Astrocyte of the spinal cord (primary cell): ENCODE data around the gene CLTB.

ENCODE experiments used
- DNase-seq: peaks from one replicate; pipeline ENCODE4 v3.0.0; 2011; ENCODE audit warnings: low read depth, low spot score
- H3K4me3 ChIP-seq: 2 replicates; pipeline ENCODE4 v1.5.1; 2011; ENCODE audit warnings: low read depth, mild to moderate bottlenecking, low read length, moderate library complexity
- in situ Hi-C: cut with HindIII; loops from 2 replicates; pipeline ENCODE4 v1.10.0; 2017; ENCODE audit warnings: low sequenced_read_pairs
- TF ChIP-seq, protein P1 (sequence below): IDR thresholded peaks from 2 replicates; pipeline ENCODE4 v1.5.1; 2012; ENCODE audit warnings: low read depth, mild to moderate bottlenecking, low read length, inconsistent platforms

Gene CLTB

GRCh38 chr5:176427971-176428370 lies 11.6 kb upstream of the CLTB start:
- DNase-seq, result no peak
- in situ Hi-C loops, result no loop called here
- no peak overlapping the region for H3K4me3 ChIP-seq
- TF ChIP-seq, protein P1, sequence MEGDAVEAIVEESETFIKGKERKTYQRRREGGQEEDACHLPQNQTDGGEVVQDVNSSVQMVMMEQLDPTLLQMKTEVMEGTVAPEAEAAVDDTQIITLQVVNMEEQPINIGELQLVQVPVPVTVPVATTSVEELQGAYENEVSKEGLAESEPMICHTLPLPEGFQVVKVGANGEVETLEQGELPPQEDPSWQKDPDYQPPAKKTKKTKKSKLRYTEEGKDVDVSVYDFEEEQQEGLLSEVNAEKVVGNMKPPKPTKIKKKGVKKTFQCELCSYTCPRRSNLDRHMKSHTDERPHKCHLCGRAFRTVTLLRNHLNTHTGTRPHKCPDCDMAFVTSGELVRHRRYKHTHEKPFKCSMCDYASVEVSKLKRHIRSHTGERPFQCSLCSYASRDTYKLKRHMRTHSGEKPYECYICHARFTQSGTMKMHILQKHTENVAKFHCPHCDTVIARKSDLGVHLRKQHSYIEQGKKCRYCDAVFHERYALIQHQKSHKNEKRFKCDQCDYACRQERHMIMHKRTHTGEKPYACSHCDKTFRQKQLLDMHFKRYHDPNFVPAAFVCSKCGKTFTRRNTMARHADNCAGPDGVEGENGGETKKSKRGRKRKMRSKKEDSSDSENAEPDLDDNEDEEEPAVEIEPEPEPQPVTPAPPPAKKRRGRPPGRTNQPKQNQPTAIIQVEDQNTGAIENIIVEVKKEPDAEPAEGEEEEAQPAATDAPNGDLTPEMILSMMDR, result no peak

DNA sequence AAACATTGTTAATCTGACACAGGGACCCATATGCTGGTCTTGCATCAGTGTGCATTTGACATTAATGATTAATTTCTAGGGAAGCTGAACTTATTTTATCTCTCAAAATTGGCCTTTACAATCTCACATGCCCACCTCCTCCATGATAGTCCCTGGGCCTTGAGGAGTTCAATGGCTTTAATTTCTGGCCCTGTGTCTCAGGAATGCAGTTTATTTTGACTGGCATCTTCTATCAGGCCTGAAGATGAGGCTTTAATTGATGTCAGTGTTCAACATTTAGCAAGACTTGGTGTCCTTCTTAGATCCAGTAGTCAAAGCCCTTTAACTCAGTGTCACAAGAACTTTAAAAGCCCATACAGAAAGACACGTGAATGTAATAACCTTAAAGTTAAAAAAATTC lies 10.5 kb upstream of the CLTB start:
- TF ChIP-seq, protein P1, result no peak
- no peak overlapping the region for H3K4me3 ChIP-seq
- in situ Hi-C loops, result no loop called here
- DNase-seq, result no peak

GRCh38 chr5:176425791-176426190 lies 9.5 kb upstream of the CLTB start:
- H3K4me3 ChIP-seq, result no peak overlapping the region
- in situ Hi-C loops, result no loop called here
- no peak for DNase-seq
- TF ChIP-seq, protein P1, result no peak

DNA sequence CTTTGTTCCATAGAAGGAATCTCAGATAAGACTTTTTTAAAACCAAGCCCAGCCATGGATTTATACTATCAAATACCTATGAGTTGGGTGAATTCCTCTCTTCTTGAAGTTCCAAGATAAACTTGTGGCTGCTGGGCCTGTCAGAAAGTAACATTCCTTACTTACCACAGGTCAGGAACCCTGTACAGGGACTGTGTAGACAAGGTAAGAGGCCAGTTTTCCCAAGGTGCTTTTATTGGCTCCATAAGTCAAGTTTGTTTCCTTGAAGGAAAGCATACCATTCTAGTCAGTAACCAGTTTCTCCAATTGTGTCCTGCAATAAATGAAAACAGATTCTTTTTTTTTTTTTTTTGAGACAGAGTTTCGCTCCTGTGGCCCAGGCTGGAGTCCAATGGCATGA lies 8.8 kb upstream of the CLTB start:
- in situ Hi-C loops, result no loop called here
- no peak overlapping the region for H3K4me3 ChIP-seq
- peak; percentile 52 for DNase-seq
- TF ChIP-seq, protein P1, result no peak

GRCh38 chr5:176424181-176424580 lies 7.8 kb upstream of the CLTB start:
- in situ Hi-C loops, result no loop called here
- no peak overlapping the region for H3K4me3 ChIP-seq
- TF ChIP-seq, protein P1, result no peak
- no peak for DNase-seq

DNA sequence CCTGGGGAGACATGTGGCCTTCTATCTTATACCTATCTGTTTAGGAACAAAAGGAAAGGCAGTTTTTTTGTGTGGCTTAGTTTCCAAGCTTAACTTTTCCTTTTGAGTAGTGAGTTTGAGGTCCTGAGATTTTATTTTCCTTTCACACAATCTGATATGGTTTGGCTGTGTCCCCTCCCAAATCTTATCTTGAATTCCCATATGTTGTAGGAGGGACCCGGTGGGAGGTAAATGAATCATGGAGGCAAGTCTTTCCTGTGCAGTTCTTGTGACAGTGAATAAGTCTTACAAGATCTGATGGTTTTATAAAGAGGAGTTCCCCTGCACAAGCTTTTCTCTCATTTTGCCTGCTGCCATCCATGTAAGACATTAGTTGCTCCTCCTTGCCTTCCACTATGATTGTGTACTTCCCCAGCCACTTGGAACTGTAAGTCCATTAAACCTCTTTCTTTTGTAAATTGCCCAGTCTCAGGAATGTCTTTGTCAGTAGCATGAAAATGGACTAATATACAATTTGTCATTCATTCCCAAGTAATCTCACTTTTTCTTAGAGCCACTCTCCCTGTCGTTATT lies 4.7 kb upstream of the CLTB start:
- TF ChIP-seq, protein P1, result no peak
- in situ Hi-C loops, result no loop called here
- no peak overlapping the region for H3K4me3 ChIP-seq
- DNase-seq, result no peak

- TF ChIP-seq, protein P1, result no peak
- DNase-seq, result no peak
- in situ Hi-C loops, result no loop called here
- H3K4me3 ChIP-seq, result no peak overlapping the region
Observed at GRCh38 chr5:176420086-176420485, 3.7 kb upstream of the CLTB start.
